HG03442 (cell line): ENCODE data around the gene KLF15.

Experiments
- ATAC-seq: cut with Tn5 transposase; IDR thresholded peaks from one replicate; pipeline ENCODE4 v1.9.1; 2021; ENCODE audit warnings: mild to moderate bottlenecking, moderate library complexity; ENCODE audit not compliant: unreplicated experiment

Gene KLF15

GRCh38 chr3:126364130-126364695 is 7.0 kb upstream of the KLF15 start:
- no peak for ATAC-seq

GRCh38 chr3:126361211-126361610 is 4.0 kb upstream of the KLF15 start:
- no peak for ATAC-seq

- no peak for ATAC-seq
Observed at GRCh38 chr3:126360714-126361060, 3.5 kb upstream of the KLF15 start.

- ATAC-seq, result no peak
Observed at GRCh38 chr3:126360046-126360713, 3.0 kb upstream of the KLF15 start.

GRCh38 chr3:126358816-126359181 is 1.6 kb upstream of the KLF15 start:
- ATAC-seq, result no peak

GRCh38 chr3:126358038-126358815 is 1.0 kb upstream of the KLF15 start:
- ATAC-seq, result no peak

- ATAC-seq, result no peak
Observed at GRCh38 chr3:126356373-126357264, 589 bp downstream of the KLF15 start.

- no peak for ATAC-seq
Observed at GRCh38 chr3:126355777-126356372, 1.3 kb downstream of the KLF15 start.

GRCh38 chr3:126355251-126355650 is 2.0 kb downstream of the KLF15 start:
- ATAC-seq, result no peak

GRCh38 chr3:126354776-126355175 is 2.4 kb downstream of the KLF15 start:
- ATAC-seq, result no peak

- no peak for ATAC-seq
Observed at GRCh38 chr3:126353694-126354321, 3.4 kb downstream of the KLF15 start.

- ATAC-seq, result no peak
Observed at GRCh38 chr3:126352476-126353454, 4.4 kb downstream of the KLF15 start.

- no peak for ATAC-seq
Observed at GRCh38 chr3:126351771-126352475, 5.3 kb downstream of the KLF15 start.

GRCh38 chr3:126351086-126351770 is 6.0 kb downstream of the KLF15 start:
- ATAC-seq, result no peak

- no peak for ATAC-seq
Observed at GRCh38 chr3:126350502-126351085, 6.6 kb downstream of the KLF15 start.

GRCh38 chr3:126349611-126350501 is 7.4 kb downstream of the KLF15 start:
- ATAC-seq, result no peak

GRCh38 chr3:126349071-126349470 is 8.1 kb downstream of the KLF15 start:
- no peak for ATAC-seq
